ENCODE measurements around the gene P2RX6.
A peak's percentile ranks its signal among the peaks of the same experiment; 100 is the strongest.

P2RX6 gene

DNA sequence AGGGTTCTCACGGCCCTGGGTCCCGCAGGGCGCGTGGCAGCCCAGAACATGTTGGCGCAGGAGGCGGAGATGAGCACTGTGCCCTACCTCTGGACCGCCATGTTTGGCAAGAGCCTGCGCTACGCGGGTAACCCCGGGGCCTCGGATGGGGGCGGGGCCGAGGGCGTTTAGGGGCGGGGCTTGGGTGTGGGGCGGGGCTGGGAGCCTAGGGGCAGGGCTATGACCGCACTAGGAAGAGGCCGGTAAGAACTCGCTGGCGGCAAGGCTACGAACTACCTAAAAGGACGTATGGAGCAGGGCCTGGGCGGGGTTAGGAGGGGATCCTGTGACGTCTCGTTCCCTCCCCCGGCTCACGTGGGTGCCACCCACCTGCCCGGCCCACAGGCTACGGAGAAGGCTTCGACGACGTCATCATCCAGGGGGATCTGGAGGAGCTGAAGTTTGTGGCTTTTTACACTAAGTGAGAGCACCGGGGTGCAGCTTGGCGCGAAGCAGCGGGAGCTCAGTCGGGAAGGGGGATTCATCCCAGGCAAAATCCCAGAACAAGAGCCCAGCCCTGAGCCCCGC, 35.6 kb upstream of the P2RX6 start:
- TF ChIP-seq, protein P1, sequence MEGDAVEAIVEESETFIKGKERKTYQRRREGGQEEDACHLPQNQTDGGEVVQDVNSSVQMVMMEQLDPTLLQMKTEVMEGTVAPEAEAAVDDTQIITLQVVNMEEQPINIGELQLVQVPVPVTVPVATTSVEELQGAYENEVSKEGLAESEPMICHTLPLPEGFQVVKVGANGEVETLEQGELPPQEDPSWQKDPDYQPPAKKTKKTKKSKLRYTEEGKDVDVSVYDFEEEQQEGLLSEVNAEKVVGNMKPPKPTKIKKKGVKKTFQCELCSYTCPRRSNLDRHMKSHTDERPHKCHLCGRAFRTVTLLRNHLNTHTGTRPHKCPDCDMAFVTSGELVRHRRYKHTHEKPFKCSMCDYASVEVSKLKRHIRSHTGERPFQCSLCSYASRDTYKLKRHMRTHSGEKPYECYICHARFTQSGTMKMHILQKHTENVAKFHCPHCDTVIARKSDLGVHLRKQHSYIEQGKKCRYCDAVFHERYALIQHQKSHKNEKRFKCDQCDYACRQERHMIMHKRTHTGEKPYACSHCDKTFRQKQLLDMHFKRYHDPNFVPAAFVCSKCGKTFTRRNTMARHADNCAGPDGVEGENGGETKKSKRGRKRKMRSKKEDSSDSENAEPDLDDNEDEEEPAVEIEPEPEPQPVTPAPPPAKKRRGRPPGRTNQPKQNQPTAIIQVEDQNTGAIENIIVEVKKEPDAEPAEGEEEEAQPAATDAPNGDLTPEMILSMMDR (IDR thresholded peaks at IDR 0.05; ENCODE audit: low read depth, low read length, missing control alignments): no peak
- no peak overlapping the region for H3K27ac ChIP-seq
- H3K4me3 ChIP-seq (ENCODE audit: low read depth, low read length): peak overlapping the region; percentile 29
- H3K36me3 ChIP-seq (replicated peaks): peaks cover 8% of the 10 kb centered on the region
- DNase-seq: peak; percentile 71
- peaks cover 2% of the 10 kb centered on the region for H3K27me3 ChIP-seq (replicated peaks)
- in situ Hi-C loops (cut with HindIII; ENCODE audit: low pct_ligation_motif_present, low sequenced_read_pairs): no loop called here

DNA sequence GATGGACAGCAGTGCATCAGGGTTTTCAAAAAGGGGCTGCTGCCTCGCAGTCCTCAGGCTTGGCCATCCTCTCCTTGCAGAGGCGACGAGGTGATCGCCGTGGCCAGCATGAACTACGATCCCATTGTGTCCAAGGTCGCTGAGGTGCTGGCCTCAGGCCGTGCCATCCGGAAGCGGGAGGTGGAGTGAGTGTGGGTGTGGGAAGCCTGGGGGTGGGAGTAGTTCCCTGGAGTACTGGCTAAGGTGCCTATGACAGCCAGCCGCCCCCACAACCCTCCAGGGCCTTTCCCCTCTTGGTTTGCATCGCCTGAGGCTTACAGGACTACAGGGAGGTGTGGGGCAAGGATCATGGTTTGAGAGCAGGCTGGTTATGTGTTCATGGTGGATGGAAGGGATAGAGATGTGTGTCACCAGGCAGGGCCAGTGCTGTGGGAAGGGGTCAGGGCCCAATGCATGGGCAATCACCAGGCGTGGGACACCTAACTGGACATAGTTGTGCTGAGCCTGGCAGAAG, 35.0 kb upstream of the P2RX6 start:
- in situ Hi-C loops (cut with HindIII; ENCODE audit: low pct_ligation_motif_present, low sequenced_read_pairs): no loop called here
- DNase-seq: no peak
- TF ChIP-seq, protein P1 (IDR thresholded peaks at IDR 0.05; ENCODE audit: low read depth, low read length, missing control alignments): no peak
- no peaks in the 10 kb centered on the region for H3K27me3 ChIP-seq (replicated peaks)
- H3K36me3 ChIP-seq (replicated peaks): peaks cover 12% of the 10 kb centered on the region
- peak overlapping the region; percentile 29 for H3K4me3 ChIP-seq (ENCODE audit: low read depth, low read length)
- H3K27ac ChIP-seq: no peak overlapping the region

DNA sequence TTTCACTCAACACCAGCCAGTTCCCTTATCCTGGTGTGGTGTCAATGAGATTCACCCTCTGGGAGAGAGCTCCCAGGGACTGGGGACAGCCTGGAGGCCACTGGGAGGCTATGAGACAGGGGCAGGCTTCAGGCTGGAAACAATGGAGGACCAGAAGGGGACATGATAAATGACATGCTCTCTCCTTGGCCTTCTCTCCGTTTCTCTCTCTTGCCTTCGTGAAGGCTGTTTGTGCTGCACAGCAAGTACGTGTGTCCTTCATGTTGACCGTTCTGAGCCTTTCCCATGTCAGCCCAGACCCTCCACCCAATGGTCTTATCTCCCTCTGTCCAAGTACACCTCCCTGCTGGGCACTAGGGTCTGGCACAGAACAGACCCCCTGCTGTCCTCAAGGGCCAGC, 34.4 kb upstream of the P2RX6 start:
- TF ChIP-seq, protein P1 (IDR thresholded peaks at IDR 0.05; ENCODE audit: low read depth, low read length, missing control alignments): no peak
- Histone ChIP-seq H3K27ac (no peak overlapping the region), H3K36me3 (replicated peaks) (peaks cover 14% of the 10 kb centered on the region), H3K27me3 (replicated peaks) (no peaks in the 10 kb centered on the region), H3K4me3 (ENCODE audit: low read depth, low read length) (no peak overlapping the region)
- no peak for DNase-seq
- in situ Hi-C loops (cut with HindIII; ENCODE audit: low pct_ligation_motif_present, low sequenced_read_pairs): no loop called here

DNA sequence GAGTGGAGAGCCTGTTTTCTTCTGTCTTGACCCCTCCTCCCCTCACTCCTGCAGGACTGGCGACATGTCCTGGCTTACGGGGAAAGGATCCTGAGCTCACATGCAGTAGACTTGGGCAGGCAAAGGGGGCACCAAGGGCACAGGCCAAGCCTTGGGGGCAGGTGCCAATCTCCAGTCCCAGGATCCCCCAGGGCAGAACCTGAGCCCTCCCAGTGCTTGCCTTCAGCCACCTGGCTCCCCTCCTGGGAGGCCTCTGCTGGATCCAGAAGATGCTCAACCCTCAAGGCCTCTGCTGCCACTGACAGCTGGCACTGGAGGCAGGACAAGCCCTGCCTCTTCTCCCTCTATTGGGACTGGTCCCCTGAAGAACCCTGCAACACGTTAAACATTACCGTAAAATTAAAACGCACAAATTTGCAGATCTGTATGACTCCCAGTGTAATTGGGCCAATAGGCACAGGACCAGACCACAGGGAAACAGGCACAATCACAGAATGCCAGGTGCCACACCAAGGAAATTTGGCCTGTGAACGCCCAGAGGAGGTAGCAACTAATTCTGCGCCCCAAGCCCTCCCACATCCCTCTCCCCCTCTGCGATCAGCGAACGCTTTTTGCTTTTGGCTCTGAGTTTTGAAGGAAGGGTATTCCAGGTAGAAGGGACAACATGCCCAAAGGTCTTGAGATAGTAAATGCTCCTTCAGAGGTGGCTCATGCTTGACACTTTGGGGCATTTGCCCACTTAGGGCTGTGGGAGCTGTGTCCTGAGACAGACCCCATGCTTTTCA, 33.8 kb upstream of the P2RX6 start:
- no peak for DNase-seq
- in situ Hi-C loops (cut with HindIII; ENCODE audit: low pct_ligation_motif_present, low sequenced_read_pairs): no loop called here

DNA sequence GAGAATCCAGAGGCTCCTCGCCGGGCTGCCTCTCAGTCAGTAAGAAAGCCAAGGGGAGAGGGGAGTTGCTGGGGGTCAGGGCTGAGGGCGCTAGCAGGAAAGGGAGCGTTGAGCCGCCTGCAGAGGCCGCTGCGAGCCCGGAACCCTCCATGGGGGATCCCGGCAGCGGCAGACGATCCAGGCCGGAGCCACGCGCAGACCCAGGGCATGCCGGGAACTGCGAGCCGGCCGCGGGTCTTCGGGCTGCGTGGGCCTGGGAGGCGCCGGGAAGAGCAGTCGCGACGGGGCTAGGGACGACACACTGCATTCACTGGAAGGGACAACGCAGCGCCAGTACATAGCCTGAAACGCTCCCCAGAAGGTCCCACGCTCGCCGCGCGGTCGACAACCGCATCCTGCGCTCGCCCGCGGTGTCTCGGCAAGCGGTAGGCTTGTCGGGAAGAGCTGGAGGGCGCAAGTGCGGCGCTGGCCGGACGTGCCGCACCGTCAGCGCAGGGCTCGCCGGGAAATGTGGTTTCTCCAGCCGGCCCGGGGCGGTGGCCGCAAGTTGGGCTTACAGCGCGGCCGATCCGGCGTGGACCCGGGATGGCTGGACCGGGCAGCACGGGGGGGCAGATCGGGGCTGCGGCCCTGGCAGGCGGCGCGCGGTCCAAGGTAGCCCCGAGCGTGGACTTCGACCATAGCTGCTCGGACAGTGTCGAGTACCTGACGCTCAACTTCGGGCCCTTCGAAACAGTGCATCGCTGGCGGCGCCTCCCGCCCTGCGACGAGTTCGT, 33.0 kb upstream of the P2RX6 start, which contains the start of gene LZTR1:
Gene LZTR1, plus strand, starts transcription at position 511 of the 776 bp plus-strand sequence. Its CDS starts 75 bp downstream, at position 586.
- peak within 1 kb of the TSS; percentile 92 for H3K4me3 ChIP-seq (ENCODE audit: low read depth, low read length)
- peak within 1 kb of the TSS; percentile 94 for H3K27ac ChIP-seq
- H3K27me3 ChIP-seq (replicated peaks): no peaks in the 10 kb centered on the region
- H3K36me3 ChIP-seq (replicated peaks): peaks cover 24% of the 10 kb centered on the region
- peak; percentile 57 for DNase-seq
- in situ Hi-C loops (cut with HindIII; ENCODE audit: low pct_ligation_motif_present, low sequenced_read_pairs): no loop called here
- TF ChIP-seq, protein P1 (IDR thresholded peaks at IDR 0.05; ENCODE audit: low read depth, low read length, missing control alignments): peak; percentile 77

More for the DNA sequence above, 33.8 kb upstream of the P2RX6 start:
- no peaks in the 10 kb centered on the region for H3K27me3 ChIP-seq (replicated peaks)
- H3K36me3 ChIP-seq (replicated peaks): peaks cover 20% of the 10 kb centered on the region
- TF ChIP-seq, protein P1 (IDR thresholded peaks at IDR 0.05; ENCODE audit: low read depth, low read length, missing control alignments): no peak
- peak overlapping the region; percentile 92 for H3K4me3 ChIP-seq (ENCODE audit: low read depth, low read length)
- H3K27ac ChIP-seq: peak overlapping the region; percentile 94
